Right atrium auricular region (tissue), 2 donors: Measurements from ENCODE around the gene LRRC25. TPM values are rescaled to one million over a fixed set of nuclear protein-coding genes. Genes with fewer than 3 reads are reported as not detected.
"Not testable (repeated sequence)": the region's sequence is repeated elsewhere in the genome, so short reads cannot be mapped to it uniquely, and the experiment has no call there.

Experiments used
- DNase-seq: peaks from one replicate; pipeline ENCODE4 v3.0.0-alpha.2; 2019; ENCODE audit warnings: low spot score
- H3K27ac ChIP-seq, 2 donors: fragments of 200-600 bp; sonication (generic); 1 replicate in 1 of 2; 2 replicates in 1 of 2; pipeline ENCODE4 v1.5.1; 2016 to 2019
- H3K27me3 ChIP-seq, 2 donors: fragments of 200-600 bp; sonication (generic); one replicate each; pipeline versions ENCODE4 v1.5.1 to v1.6.0; 2017 to 2019
- H3K36me3 ChIP-seq: fragments of 200-600 bp; sonication (generic); one replicate; pipeline ENCODE4 v1.5.1; 2016
- H3K4me1 ChIP-seq, 2 donors: fragments of 200-600 bp; sonication (generic); one replicate each; pipeline versions ENCODE4 v1.5.1 to v1.6.0; 2017 to 2019
- H3K4me3 ChIP-seq, 2 donors: fragments of 200-600 bp; sonication (generic); 1 replicate in 1 of 2; 2 replicates in 1 of 2; pipeline ENCODE4 v1.5.1; 2017 to 2019; ENCODE audit warnings: mild to moderate bottlenecking in 1 of 2, moderate library complexity in 1 of 2
- H3K9me3 ChIP-seq, 2 donors: fragments of 200-600 bp; sonication (generic); one replicate each; pipeline ENCODE4 v1.5.1; 2019
- CTCF ChIP-seq, 2 donors: fragments of 200-600 bp; sonication (generic); IDR thresholded peaks; one replicate each; pipeline ENCODE4 v1.5.1; 2019; ENCODE audit warnings: antibody characterized with exemption in 2 of 2
- total RNA-seq, 2 donors: library from RNA; depleted of rRNA; stranded (reverse); fragments of >200 nt; gene quantifications; one replicate each; pipeline ENCODE4 v1.1.0, GENCODE V29; 2016

The LRRC25 gene
- total RNA-seq, 2 donors from 2014 or later: 2.6 to 6.8 TPM

DNA sequence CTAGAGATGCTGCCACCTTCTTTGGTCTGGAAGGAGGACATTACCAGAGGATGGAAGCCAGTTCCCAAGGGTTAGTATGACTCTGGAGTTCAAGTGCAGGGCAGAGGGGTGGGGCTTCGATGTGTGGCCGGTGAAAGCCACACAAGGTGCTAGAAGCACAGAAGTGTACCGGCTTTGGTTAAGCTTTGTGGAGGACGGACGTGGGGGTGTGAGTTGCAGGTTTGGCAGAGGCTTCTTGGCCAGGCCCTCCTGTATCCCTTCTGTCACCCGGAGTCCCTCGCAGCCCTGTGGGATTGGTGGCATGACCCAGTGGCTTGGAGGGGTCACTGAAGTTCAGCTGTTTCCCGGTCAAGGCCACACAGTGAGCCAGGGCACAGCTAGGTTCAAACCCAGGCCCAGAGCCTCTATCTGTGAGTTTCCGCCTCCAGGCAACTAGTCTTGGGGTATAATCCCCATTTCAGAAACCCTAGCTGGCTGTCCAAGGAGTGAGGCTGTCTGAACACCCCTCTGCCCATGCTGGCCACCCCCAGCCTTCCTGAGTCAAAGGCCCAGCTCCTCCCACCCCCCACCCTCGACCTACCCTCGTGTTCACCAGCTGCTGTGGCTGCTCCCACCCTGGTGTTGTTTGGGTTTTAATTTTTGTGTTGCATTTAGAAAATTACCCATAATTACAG lies 17.2 kb upstream of the LRRC25 start:
- H3K27ac ChIP-seq: peak overlapping the region; percentile 92 to 96
- H3K27me3 ChIP-seq: no peaks in the 10 kb centered on the region
- H3K4me3 ChIP-seq: peak overlapping the region in 1 of 2 donors; percentile 41
- no peak for TF ChIP-seq CTCF (IDR thresholded peaks at IDR 0.05)
- no peak for DNase-seq
- H3K4me1 ChIP-seq: peaks cover 0 to 49% of the 10 kb centered on the region in 2 donors
- no peaks in the 10 kb centered on the region for H3K9me3 ChIP-seq
- H3K36me3 ChIP-seq: no peaks in the 10 kb centered on the region

- Histone ChIP-seq H3K27ac (no peak overlapping the region), H3K4me3 (no peak overlapping the region), H3K36me3 (no peaks in the 10 kb centered on the region), H3K9me3 (no peaks in the 10 kb centered on the region), H3K4me1 (peaks cover 0 to 36% of the 10 kb centered on the region in 2 donors), H3K27me3 (no peaks in the 10 kb centered on the region)
- no peak for TF ChIP-seq CTCF (IDR thresholded peaks at IDR 0.05)
- DNase-seq: no peak
Observed at GRCh38 chr19:18412610-18413239, 15.3 kb upstream of the LRRC25 start.

- no peaks in the 10 kb centered on the region for H3K36me3 ChIP-seq
- TF ChIP-seq CTCF (IDR thresholded peaks at IDR 0.05): peak in 1 of 2 donors; percentile 40
- no peaks in the 10 kb centered on the region for H3K27me3 ChIP-seq
- no peaks in the 10 kb centered on the region for H3K4me1 ChIP-seq
- DNase-seq: no peak
- H3K9me3 ChIP-seq: no peaks in the 10 kb centered on the region
- no peak overlapping the region for H3K4me3 ChIP-seq
- no peak overlapping the region for H3K27ac ChIP-seq
Observed at GRCh38 chr19:18408053-18408476, 10.6 kb upstream of the LRRC25 start.

- no peak for TF ChIP-seq CTCF (IDR thresholded peaks at IDR 0.05)
- Histone ChIP-seq H3K27ac (no peak overlapping the region), H3K36me3 (no peaks in the 10 kb centered on the region), H3K4me3 (no peak overlapping the region), H3K9me3 (no peaks in the 10 kb centered on the region), H3K27me3 (no peaks in the 10 kb centered on the region), H3K4me1 (peaks cover 0 to 4% of the 10 kb centered on the region in 2 donors)
- DNase-seq: no peak
Observed at GRCh38 chr19:18406749-18407148, 9.3 kb upstream of the LRRC25 start.

DNA sequence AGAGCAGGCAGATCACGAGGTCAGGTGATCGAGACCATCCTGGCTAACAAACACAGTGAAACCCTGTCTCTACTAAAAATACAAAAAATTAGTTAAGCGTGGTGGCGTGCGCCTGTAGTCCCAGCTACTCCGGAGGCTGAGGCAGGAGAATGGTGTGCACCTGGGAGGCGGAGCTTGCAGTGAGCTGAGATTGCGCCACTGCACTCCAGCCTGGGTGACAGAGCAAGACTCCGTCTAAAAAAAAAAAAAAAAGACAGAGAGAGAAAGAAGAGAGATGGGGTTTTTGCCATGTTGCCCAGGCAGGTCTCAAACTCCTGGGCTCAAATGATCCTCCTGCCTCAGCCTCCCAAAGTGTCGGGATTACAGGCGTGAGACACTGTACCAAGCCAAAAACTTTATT lies 8.3 kb upstream of the LRRC25 start:
- H3K36me3 ChIP-seq, H3K4me3 ChIP-seq, H3K27me3 ChIP-seq, H3K27ac ChIP-seq, H3K4me1 ChIP-seq, DNase-seq, H3K9me3 ChIP-seq: not testable (repeated sequence)

DNA sequence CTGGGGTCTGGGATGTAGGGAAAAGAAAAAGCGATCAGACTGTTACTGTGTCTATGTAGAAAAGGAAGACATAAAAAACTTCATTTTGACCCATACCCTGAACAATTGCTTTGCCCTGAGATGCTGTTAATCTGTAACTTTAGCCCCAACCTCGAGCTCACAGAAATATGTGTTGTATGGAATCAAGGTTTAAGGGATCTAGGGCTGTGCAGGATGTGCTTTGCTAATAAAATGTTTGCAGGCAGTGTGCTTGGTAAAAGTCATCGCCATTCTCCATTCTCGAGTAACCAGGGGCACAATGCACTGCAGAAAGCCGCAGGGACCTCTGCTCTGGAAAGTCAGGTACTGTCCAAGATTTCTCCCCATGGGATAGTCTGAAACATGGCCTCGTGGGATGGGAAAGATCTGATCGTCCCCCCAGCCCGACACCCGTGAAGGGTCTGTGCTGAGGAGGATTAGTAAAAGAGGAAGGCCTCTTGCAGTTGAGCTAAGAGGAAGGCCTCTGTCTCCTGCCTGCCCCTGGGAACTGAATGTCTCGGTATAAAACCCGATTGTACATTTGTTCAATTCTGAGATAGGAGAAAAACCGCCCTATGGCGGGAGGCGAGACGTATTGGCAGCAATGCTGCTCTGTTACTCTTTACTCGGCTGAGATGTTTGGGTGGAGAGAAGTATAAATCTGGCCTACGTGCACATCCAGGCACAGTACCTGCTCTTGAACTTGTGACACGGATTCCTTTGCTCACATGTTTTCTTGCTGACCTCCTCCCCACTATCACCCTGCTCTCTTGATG lies 5.2 kb upstream of the LRRC25 start:
- not testable (repeated sequence) for H3K4me3 ChIP-seq, H3K36me3 ChIP-seq, DNase-seq, H3K9me3 ChIP-seq, H3K4me1 ChIP-seq, H3K27me3 ChIP-seq
- peak overlapping the region in 1 of 2 donors; percentile 39 for H3K27ac ChIP-seq
